HG03175 (cell line): ENCODE results near the gene STAT4.

Experiments
- ATAC-seq: cut with Tn5 transposase; IDR thresholded peaks from one replicate; pipeline ENCODE4 v1.9.1; 2021; ENCODE audit warnings: mild to moderate bottlenecking, moderate library complexity; ENCODE audit not compliant: unreplicated experiment

STAT4 gene

GRCh38 chr2:191176801-191177438, 26.1 kb upstream of the STAT4 start:
- peak; percentile 25 for ATAC-seq

GRCh38 chr2:191176305-191176704, 25.5 kb upstream of the STAT4 start:
- peak; percentile 55 for ATAC-seq

DNA sequence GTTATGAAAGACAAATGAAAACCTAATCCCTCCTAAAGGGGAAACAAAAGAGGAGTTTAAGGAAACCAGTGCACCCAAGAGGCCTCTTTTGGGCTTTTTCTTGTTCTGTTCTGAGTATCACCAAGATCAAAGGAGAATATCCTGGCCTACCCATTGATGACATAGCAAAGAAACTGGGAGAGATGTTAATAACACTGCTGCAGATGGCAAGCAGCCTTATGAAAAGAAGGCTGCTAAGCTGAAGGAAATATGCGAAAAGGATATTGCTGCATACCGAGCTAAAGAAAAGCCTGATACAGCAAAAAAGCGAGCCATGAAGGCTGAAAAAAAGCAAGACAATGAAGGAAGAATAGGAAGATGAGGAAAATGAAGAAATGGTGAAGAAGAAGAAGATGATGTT, 23.6 kb upstream of the STAT4 start:
- ATAC-seq = no peak

DNA sequence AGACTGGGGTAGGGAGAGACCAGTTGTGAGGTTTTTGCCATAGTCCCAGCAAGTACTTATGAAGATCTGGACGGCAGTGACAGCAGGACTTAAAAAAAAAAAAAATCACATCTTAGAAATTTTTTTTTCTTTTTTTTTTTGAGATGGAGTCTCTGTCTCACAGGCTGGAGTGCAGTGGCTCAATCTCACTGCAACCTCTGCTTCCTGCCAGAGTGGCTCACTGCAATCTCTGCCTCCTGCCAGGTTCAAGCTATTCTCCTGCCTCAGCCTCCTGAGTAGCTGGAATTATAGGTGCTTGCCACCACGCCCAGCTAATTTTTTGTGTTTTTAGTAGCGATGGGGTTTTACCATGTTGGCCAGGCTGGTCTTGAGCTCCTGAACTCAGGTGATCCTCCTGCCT, 22.4 kb upstream of the STAT4 start:
- ATAC-seq = no peak

- ATAC-seq = no peak
Measured at GRCh38 chr2:191171708-191172355, 21.0 kb upstream of the STAT4 start.

- ATAC-seq = no peak
Measured at GRCh38 chr2:191171286-191171685, 20.5 kb upstream of the STAT4 start.

DNA sequence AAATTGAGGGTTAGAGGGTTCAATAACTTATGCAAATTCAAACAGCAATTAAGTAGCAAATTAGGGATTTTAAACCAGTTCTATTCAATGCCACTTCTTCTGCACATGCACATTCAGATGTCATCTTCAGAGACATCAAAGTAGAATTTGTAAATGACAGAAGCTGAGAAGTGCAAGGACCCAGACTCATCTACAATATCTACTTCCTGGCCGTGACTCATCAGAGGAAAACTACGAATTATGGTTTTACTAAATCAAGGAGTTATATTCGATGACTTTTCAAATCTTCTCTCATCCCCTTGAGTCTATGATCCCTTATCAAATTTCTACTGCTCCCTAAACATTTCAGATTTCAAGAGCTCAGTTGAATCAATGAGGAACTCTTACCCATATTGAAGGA, 20.0 kb upstream of the STAT4 start:
- ATAC-seq = no peak

DNA sequence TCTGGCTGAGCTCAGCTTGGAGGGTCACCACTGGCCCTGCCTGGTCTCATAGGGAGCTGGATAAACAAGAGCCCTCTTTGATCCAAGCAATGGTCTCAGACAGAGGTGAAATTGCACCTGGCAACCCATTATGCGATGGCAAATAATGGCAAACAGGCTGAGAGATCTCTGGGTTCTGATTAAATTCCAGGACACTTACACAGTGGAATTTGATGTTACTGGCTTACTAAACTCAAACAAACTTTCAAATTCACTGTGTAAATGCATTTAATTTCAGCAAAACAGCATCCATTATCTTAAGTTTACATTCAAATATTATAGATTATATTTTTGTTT, 19.5 kb upstream of the STAT4 start:
- no peak for ATAC-seq

DNA sequence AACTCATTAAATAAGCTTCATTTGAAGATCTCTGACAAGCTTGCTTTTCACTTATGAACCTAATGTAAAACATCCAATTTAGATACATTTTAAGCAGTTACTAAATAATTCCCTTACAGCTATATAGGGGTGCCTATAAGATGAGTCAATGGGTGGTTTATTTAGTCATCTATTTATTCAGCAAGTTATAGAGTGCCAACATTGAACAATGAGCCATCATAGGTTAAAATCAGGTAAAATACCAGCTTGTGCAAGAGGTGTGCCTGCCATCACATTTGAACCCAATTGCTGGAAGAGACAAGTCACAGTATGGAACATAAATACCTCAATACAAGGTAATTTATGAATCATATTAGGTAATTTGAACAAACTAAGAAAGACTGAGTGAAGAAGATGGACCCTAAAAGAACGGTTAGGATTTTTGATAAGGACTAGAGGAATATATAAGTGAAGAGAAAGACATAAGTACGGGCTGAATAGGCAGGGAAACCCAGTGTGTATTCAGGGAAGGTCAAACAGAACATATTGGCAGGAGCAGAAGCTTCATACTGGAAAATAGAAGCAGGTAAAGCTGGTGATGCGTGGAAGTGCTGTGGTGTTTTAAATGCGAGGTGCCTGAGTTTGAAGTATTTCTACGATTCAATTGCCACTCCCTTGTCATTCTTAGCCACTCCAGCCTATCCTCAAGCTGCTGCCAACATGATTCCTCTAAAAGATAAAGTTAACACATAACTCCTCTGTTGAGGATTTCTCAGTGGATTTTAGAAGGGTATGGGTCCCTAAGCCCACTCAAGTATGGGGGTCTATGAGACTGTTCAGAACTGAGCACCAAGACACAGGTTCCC, 18.9 kb upstream of the STAT4 start:
- ATAC-seq = no peak

DNA sequence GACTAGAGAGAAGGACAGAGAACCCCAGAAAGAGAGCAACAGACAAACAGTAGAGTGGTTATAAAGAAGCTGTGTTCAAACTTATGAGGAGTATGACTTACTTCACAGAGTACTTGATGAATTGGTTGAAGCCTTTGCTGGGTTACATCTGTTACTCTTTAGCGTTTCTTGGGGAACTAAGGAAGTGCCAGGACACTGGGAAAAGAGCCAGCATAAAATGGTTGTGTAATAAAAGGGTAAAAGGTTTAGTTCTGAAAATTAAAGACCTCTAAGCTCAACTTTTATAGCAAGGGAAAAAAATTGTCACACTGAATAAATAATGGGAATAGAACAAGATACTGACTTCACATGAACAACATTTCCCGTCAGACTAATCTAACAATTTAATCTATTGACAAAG, 17.0 kb upstream of the STAT4 start:
- no peak for ATAC-seq

- no peak for ATAC-seq
Measured at GRCh38 chr2:191166756-191167445, 16.1 kb upstream of the STAT4 start.

DNA sequence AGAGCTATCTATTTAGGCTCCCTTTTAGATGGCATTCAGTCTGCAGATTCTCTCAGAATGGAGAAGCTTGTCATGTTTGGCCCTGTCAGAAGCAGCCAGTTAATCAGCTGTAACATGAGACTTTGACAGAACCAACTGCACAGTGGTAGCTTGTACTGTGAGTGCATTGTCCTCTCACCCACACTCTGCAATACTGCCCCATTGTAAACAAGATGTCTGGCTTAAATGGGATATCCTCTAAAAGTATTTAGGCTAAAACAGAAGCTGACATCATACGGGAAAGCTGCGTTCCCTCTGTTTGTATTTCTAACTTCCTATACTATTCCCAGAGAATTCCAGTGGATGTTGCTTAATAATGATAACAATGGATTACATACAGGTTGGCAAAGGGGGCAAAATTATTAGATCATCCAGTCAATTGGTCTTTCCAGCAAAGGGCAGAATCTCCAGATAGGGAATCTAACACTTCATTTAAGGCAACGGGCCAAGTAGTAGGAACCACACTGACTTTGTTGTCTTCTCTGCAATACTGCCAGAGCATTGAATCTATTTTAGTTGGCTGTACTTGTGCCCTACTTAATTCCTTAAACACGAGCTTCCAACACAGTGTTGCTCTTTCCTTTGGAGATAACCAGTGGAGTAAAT, 15.4 kb upstream of the STAT4 start:
- no peak for ATAC-seq

- ATAC-seq = peak; percentile 84
Measured at GRCh38 chr2:191165176-191165643, 14.4 kb upstream of the STAT4 start.

DNA sequence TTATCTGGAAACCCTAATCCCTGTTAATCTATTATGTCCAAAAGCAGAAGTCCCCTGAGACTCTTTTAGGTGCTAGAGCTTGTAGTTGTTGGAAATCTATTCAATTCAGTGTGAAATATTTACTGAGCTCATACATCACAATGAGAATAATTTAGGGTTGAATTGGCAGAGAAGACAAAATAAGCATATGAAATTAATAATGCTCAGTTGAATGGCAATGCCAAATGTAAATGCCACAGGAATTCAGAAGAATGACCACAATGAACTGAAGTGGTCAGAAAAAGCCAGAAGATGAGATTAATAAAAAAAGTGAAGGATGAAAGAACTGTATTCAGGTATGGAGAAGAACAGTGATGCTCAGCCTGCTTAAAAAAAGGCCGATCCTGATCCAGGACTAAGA, 8.0 kb upstream of the STAT4 start:
- ATAC-seq = no peak

GRCh38 chr2:191158193-191158592, 7.4 kb upstream of the STAT4 start:
- ATAC-seq = no peak

DNA sequence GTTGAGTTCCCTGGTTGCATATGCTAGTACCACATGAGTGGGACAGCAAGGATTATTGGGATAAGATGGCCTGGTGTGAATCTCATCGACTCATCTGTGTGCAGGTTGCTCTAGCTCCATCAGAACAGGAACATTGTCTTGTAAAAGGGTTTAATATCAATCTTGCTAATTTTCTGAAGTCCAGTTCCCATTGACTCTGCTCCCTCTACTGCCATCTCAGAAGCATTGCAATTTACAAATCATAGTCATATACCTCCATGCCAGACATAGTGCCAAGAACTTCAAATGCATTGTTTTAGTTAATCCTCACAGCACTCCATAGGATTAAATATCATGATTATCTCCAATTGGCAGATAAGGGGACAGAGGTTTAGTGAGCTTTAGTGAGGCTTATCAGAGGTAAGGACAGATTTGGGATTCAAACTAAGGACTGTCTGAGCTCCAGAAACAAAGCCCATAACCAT, 4.8 kb upstream of the STAT4 start:
- ATAC-seq = peak; percentile 57

DNA sequence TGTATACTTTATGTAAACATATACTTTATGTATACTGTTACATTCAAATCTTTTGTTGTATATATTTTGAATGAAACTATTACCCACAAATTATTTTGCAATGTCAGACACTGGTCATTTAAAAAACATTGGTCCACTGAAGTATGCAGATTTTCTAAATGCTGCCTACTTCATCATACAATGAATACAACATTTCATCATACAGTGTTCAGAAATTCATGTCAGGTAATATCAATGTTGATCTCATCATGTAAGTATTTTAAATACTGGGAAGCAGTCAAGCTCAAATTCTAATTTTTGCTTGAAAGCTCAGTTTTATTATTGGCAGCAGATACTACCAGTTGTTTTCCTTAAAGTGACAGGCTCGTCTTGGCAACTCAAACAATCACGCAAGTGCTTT, 2.9 kb upstream of the STAT4 start:
- no peak for ATAC-seq

- ATAC-seq = peak; percentile 33
Measured at GRCh38 chr2:191152482-191153240, 1.9 kb upstream of the STAT4 start.

DNA sequence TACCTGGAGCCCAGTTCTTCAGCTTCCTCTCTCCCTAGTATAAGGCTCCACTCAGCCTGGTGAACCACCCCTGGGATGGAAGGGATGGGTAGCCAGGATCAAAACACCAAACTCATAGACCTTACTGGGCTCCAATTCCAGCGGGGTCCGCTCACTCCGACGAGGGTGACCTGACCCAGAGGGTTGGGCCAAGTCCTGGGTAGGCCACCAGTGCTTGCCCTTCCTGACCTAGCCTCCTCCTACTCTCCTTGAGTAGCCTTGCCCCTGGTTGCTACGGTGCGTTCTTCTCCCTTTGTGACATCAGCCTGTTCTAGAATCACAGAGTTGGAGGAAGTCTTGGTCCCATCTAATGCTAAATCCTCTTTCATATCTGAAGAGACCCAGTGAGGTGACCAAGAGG, 537 bp upstream of the STAT4 start:
- no peak for ATAC-seq

DNA sequence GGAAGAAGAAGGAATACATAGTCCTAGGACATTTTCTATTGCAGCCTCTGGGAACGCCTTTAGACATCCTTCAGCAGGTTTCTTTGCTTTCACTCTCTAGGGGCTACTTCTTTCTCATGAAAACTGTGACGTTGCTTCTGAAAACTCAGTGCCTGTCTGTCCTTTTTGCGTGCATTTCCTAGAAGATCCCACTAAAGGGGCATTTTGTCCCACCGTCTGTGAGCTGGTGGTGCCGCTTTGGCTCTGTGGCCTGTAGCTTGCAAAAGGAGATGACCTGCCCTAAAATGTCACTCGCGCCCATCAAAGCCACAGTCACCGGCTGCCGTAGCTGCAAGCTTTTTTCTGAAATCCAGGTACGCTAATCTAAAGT, 579 bp downstream of the STAT4 start:
- peak; percentile 23 for ATAC-seq
